Effector CD4-positive, alpha-beta T cell (primary cell): ENCODE measurements around the gene CLMN.
"Not testable (repeated sequence)": the region's sequence is repeated elsewhere in the genome, so short reads cannot be mapped to it uniquely, and the experiment has no call there.

Experiments
- DNase-seq: peaks from one replicate; pipeline ENCODE4 v3.0.0-alpha.2; 2020

CLMN gene

GRCh38 chr14:95283802-95284201 is 35.9 kb downstream of the CLMN start:
- not testable (repeated sequence) for DNase-seq

GRCh38 chr14:95282986-95283380 is 36.7 kb downstream of the CLMN start:
- not testable (repeated sequence) for DNase-seq

- DNase-seq, result no peak
Observed at GRCh38 chr14:95282354-95282985, 37.2 kb downstream of the CLMN start.

GRCh38 chr14:95281560-95282176 is 38.0 kb downstream of the CLMN start:
- no peak for DNase-seq

GRCh38 chr14:95275494-95275893 is 44.2 kb downstream of the CLMN start:
- no peak for DNase-seq

GRCh38 chr14:95274874-95275273 is 44.8 kb downstream of the CLMN start:
- DNase-seq, result no peak

GRCh38 chr14:95274279-95274678 is 45.4 kb downstream of the CLMN start:
- no peak for DNase-seq

- no peak for DNase-seq
Observed at GRCh38 chr14:95273001-95273978, 46.4 kb downstream of the CLMN start.

GRCh38 chr14:95272057-95272456 is 47.7 kb downstream of the CLMN start:
- DNase-seq, result no peak

- DNase-seq, result no peak
Observed at GRCh38 chr14:95270203-95270602, 49.5 kb downstream of the CLMN start.

GRCh38 chr14:95269493-95269892 is 50.2 kb downstream of the CLMN start:
- DNase-seq, result no peak

GRCh38 chr14:95268350-95268749 is 51.4 kb downstream of the CLMN start:
- DNase-seq, result no peak

GRCh38 chr14:95267306-95267705 is 52.4 kb downstream of the CLMN start:
- no peak for DNase-seq

- no peak for DNase-seq
Observed at GRCh38 chr14:95265106-95266094, 54.3 kb downstream of the CLMN start.

- no peak for DNase-seq
Observed at GRCh38 chr14:95264271-95264973, 55.3 kb downstream of the CLMN start.

- no peak for DNase-seq
Observed at GRCh38 chr14:95263527-95264231, 56.0 kb downstream of the CLMN start.

- no peak for DNase-seq
Observed at GRCh38 chr14:95262511-95262891, 57.2 kb downstream of the CLMN start.

GRCh38 chr14:95261616-95262510 is 57.8 kb downstream of the CLMN start:
- DNase-seq, result no peak

GRCh38 chr14:95260537-95261361 is 59.0 kb downstream of the CLMN start:
- no peak for DNase-seq
